NCI-H1436 (cell line): ENCODE results near the gene NCAM2.

Source experiments
- DNase-seq: peaks from one replicate; lab custom pipeline; 2025; lab: John Stamatoyannopoulos, UW

Gene NCAM2

DNA sequence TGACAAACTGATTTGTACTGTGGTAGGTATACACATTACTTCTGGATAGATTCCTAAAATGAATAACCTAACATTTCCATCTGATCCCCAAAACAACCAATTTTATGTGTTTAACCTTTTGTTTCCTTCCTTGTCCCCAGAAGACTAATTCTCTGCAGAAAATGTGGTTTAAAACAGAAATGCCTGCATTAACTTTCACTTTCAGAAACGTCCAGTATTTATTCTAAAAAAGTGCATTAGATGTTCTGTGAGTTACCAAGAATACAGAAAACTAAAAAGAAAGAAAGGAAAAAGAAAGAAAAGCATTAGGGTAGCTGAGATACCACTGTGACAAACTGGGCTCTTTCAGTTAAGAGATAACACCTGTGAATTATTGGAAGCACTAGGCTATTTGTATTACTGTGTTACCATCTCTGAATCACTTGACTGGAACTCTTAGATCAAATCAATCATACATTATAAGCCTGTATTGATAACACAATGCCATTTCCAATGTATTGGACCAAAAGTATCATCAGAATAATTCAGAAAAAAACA, 177.7 kb downstream of the NCAM2 start:
- no peak for DNase-seq

DNA sequence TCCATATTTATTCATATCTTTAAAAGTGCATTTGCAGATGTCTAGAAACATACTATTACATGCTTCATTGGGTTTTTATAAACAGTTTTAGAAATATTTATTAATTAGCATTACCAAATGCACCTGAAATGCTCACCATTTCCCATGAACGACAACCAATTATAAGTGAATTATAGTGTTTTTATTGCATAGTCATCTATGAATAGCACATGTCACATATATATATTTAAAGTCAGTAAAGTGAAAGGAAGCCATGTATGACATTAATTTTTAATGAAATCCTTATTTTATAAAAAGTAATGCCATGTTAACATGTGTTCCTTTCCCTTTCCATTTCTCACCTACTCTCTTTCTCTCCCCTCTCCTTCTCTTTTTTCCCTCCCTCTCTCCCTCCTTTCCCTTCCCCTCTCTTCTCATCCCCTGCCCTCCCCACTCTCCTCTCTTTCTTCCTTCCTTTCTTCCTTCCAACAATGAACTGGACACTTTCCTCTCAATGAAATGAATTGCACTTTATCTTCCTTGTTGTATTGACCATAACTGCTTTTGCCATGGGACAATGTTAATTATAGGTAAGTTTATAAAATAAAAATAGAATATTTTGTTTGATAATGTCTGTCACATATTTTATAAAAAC, 179.3 kb downstream of the NCAM2 start:
- no peak for DNase-seq

DNA sequence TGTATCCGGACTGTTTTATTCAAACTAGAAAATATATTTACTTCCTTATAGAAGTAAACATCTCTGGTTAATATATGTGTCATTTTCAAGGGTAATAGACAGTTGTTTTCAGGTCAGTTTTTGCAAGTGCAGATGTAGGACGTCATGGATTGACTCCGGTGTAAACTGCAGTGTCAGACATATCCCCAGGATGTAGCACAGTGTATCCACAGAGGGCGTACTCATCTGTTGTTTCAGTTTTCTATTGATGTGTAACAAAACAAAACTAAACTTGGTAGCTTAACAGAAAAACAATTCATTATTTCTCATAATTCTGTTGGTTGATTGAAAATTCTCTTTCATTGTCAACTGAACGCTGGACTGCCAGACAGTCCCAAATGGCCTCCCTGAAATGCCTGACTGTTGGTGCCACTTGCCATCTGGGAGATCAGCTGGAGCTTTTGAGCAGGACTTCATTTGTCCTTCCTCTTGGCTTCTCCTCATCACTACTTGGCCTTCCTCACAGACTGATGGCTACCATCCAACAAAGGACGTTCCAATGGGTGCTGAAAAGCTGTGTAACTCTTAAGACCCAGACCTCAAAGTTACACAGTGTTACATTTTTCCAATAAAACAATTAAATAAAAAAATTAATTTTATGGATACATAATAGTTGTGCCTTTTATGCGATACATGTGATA, 181.6 kb downstream of the NCAM2 start:
- no peak for DNase-seq

DNA sequence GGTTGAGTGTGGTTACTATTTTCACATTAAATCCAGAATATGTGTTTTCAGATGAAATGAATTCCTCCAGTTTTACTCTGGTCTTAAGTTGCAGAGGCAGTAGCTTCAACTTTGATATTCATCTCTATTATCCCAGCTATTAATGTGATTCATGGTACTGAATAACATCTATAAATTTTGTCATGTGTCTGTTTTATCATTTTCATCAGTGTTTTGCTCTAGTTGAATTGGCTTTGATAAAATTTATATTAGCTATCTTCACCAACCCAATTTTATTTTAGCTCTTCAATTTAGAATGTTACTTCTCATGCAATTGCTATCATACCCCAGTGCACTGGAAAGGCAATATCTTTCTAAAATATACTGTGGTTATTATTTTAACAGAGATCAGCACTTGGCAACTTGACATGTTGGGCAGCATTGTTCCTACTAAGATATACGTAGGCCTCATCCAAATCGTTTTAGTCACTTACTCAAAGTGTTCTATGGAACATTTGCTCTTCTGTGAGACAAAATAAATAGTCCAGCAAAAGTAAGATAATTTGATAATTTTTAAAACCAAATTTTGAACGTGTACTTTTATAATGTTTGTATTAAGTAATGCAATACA, 184.3 kb downstream of the NCAM2 start:
- no peak for DNase-seq

DNA sequence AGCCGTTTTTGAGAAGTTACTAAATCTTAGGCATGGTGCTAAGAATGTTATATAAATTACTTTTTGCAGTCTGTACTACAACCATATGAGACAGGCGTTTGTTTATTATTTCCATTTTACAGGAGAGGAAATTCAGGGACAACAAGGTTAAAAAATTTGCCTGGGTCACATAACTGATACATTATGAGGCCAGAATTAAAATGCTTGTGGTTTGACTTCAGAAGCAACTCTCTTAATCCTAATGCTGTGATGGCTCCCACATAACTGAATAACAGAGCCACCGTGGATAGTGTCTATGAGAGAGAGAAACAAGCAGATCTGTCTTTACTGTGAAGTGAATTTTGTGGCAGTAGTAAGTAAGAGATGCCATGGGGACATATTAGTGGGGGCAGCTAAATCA, 184.9 kb downstream of the NCAM2 start:
- DNase-seq = no peak

DNA sequence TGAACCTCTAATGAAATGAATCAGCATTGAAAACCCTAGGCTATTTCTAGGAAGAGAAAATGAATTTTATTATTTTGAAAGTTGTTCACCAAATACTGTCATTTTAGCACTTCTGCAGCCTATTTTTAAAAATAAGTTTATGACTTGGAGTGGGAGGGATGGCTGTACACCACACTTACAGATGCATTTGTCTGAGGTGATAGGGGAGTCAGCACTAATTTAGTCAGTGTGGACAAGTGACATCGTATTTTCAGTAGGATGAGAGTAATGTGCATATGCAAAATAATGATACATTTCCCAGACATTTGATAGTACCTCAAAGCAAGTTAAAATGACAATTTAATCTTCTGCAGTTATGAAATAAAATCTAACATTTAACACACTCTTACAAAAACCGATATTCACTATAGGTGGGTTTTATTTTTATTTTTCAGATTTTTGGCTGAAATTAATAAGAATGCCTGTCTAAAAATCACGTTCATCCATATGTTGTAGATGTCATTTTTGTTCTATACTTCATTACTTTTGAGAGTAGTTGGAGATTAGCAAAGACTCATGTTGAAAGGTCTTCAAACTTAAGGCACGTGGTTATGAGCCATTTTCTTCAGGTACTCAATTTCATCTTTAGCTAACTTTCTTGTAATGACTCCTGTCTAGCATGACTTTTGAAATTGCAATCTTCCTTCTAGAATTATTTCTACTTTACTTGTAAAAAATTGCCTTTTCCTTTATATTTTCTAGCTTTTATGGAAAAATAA, 186.7 kb downstream of the NCAM2 start:
- no peak for DNase-seq

DNA sequence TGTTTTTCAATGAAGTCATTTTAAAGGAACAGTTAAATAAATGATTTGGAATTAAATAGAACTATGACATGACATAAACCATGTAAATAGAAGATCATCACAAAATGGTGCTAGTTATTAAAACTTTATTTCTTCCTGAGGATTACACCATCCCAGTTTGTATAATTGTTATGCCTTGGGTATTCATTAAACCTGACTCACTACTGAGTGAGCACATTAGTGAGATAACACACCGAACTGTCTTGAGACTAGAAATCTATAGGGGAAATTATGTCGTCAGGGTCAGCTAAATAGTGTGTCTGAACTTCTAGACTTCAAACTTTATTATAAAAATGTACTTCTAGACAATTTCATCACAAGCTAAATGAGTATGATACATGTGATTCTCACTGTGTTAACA, 189.4 kb downstream of the NCAM2 start:
- no peak for DNase-seq

DNA sequence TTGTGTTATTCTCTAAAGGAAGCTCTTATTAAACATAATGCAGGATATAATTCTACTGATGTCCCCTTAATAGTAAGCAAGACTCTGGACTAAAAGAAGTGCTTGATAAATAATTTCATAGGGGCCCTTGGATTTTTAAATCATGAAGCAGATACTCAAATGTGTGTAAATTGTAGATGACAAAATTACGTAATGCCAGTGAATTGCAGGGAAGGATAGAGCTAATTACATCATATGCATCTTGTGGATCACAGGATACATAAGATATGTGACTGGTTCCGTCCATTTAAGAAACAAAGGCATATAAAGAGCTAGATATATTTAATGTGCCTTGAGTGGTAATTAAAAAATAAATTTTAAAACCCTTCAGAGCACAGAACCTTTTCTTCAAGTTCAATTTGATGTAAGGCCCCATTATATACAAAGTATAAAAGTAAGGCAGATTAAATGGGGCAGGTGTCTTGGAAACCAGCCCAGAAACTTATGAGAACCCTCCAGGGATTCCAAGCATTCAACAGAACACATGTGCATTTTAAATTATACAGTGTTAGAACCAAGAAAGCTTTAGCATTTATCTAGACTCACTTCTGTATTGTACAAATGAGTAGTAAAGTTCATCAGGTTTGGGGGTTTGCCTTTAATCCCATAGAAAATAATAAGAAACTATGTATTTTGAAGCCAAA, 190.4 kb downstream of the NCAM2 start:
- peak; percentile 9 for DNase-seq

DNA sequence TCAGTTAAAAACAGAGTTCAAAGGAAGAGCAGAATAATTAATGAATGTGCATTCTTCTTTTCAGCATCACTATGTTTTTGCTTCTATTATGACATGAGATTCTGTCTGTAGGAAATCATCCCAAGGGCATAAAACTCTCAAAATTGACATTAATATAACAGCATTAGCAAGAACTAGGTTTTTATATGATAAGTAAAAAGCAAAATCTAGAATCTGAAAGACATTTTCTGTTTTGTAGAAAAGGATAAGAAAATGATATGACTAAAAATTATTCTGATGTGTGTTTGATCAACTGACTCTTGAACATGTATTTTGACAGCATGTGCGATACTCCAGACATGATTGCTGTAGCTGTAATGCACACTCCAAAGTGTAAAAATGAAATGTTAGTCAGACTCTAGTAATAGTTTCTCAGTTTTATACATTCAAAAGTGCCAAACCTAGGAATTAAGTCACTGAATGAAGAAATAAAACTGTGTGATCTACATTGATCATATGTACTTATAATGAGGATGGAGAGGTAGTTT, 197.3 kb downstream of the NCAM2 start:
- no peak for DNase-seq

DNA sequence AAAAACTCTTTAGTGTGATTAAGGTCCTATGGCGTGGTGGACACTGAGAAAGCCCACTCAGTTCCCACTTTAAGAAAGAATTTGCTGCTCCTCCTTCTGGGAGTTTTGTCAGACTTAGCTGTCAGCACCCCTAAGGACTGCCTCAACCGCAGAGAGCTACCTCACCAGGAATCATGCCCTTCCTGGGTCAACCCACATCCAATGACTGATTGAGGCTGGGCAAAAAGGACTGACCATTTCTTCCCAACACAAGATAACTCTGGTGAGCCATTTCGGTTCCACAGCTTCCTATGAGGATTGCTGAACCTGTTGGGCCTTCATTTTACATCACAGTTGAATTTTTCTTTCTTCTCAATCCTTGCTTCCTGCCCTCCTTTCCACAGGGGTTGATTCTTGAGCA, 197.9 kb downstream of the NCAM2 start:
- DNase-seq = no peak

DNA sequence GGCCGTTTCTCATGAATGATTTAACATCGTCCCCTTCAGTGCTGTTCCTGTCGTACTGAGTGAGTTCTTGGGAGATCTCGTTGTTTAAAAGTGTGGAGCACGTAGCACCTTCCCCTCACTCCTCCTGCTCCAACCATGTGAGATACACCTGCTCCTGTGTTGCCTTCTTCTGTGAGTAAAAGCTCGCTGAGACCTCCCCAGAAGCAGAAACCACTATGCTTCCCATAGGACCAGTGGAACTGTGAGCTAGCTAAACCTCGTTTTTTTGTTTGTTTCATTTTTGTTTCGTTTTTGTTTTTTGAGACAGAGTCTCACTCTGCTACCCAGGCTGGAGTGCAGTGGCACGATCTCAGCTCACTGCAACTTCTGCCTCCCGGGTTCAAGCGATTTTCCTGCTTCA, 198.6 kb downstream of the NCAM2 start:
- no peak for DNase-seq

DNA sequence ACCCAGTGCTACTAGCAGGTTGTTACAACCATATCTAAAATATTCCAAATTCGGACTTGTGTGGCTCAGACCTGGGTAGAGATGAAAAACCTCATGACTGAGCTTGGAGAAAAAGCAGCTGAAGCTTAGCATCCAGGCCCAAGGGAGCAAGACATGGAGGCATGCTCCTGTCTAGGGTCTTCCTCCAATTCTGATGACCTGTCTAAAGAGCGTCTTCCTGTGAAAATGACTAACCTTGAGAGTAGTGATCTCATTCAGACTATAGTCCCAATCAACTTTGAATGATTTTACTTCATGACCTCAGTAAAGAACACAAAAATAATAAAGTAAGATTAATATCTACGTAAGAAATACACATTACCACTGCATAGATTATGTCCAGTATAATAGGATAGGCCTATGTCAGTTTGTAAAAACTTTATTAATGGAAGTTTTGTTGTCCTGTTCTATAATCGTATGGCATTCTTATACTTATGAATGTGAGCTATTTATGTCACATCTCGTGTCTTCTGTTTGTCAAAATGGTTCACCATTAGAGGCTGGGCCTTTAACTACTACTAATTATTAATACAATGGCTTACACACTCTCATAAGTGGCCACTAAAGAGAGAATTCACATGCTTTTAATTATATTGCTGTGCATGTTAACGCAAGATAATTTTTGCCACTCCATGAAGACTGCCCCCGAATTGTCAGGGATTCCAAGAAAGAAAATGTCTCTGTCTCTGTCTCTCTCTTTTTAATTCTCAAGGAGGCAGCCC, 201.3 kb downstream of the NCAM2 start:
- no peak for DNase-seq

DNA sequence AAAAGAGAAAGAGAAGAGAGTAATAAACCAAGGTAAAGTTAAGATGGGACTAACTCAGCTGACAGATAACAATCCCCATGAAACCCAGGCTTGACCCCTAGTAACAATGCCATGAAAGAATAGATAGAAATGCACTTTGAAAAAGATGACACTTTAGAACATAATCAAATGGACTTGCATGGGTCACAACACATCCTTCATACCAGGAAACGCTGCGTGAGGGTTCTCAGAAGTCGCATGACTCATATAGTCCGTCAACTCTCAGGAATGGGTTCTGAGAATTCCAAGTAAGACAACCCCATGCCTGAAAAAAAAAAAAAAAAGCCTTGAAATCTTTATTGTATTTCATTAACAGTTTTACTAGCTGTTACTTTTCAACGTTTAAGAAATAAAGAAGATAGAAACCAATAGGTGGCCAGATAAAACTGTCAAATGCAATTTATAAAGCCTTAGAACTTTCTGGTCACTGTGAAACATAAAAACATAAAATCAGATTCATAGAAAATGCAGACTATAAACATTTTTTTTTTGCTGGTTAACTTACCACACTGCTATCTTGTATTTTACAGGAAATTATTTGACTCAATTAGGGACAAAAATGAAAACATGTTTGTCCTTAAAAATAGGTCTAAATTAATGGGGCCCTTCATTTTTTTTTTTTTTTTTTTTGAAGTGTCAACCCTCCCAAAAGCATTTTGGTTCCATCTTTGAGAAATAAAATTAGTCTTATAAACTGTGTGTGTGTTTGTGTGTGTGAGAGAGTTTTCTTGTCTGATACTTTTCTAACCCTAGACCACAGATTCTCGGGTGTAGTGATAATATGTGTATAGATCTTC, 202.1 kb downstream of the NCAM2 start:
- DNase-seq = no peak

DNA sequence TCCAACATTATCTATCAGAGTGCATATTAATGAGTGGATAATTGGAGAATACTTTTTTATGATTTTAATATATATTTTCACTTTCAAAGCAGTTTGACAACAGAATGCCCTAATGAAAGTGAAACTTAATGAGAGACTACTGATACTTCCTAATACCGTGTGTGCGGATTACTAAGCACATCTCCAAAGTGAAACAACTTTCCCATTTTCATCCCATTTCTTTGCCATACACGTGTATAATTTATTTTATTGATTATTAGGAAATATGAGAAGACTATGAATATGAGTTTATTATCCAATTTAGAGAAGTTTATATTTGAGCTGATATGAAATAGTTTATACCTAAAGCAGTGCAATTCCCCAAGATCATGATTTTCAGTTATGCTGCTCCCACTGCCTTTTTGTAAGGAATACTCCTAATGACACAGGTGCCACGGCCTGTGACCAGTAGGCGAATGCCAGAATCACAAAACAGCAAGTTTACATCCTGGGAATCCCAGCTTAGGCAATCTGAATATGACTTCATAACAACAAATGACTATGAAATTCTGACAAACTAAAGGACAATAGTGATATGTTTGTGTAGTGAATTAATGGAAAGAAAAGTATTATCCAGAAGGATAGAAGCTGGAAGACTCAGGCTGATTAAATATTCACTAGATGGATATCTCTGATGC, 202.9 kb downstream of the NCAM2 start:
- no peak for DNase-seq

DNA sequence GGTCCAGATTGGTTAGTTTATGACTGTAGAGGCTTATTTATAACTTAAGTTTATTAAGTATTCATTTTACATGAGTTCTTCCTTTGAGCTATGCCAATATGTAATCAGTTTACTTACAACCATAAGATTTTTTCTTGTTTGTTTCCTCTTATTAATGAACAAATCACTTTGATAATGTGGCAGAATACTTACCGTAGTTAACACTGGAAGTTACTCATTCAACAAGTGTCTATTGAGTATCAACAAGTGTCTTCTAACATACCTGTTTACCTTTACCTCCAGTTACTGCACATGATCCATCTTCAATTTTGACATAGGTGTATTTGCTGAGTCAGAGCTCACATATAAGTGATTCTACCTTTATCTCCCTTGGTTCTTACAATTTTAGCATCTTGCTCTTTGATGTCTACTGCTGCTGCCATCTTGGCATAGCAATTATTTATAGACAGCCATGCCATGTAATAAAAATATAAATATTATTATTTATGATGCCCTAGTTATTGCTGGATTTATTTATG, 205.7 kb downstream of the NCAM2 start:
- no peak for DNase-seq

DNA sequence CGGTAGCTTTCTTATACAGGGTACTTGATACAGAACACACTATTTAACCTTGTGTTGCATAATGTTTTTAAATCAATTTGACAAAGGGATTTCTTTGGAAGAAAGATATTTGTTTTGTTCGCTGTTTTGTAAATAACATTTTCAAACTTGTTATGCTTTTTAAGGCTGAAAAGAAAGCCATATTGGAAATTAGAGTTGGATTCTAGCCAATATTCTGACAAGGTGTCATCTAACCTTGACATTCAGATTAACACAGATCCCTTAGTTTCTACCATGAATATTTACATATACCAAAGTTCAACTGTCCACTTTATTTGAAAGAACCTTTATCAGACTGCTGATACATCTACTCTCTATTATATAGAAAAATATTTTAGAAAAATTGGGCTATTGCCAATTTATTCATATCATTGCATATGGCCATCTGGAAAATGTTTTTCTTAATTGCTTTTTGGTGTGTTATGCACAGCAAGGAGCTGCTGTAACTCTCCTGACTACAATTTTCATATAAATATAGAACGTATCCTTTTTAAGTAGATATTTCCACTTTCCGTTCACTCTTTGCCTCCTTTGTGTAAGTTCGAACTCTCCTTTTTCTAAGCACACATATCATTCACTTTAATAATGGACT, 206.3 kb downstream of the NCAM2 start:
- DNase-seq = no peak

DNA sequence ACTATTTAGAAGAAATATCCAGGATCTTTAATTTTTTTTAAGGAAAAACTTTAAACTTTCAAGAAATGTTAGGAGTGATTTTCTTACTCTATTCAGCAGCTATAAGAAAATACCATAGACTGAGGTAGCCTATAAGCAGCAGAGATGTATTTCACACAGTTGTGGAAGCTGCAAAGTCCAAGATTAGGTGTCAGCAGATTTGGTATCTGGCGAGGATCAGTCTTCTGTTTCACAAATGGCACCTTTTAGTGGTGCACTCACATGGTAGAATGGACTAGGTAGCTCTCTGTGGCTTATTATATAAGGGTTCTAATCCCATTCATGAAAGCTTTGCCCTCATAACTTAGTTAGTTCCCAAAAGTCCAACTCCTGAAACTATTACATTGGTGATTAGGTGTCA, 207.4 kb downstream of the NCAM2 start:
- DNase-seq = no peak

DNA sequence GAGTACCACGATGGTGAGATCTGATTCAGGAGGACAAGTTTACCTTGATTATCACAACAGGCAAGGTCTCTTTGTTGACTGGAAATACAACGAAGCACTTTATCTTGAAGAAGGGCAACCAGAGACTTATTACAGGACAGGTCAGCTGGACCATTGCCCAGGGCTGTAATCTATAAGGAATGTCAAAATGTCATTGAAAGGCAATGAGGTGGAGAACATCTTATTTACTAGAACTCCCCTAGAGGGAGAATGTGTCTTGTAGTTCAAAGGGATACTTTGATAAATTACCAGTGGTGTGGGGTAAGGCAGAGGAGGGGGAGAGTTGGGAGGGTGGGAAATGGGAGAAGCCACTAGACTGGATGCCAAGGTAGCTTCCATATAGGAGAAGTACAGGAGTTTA, 212.3 kb downstream of the NCAM2 start:
- no peak for DNase-seq

DNA sequence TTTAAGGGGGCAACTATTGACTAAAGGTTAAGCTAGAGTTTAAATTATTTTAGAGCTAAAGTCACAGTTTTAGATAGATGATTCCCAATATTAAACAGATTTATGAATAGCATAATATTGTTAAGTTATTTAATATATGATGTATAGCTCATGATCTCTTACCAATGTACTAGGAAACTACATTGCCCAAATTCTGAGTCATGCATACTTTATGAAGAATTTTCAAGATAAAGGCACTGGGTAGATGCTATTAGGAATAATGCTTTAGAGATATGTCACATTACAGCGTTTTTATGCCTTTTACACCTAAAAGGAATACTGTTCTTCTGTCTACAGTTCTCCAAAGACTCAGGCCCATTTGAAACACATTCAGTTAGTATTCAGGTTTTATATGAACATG, 215.1 kb downstream of the NCAM2 start:
- no peak for DNase-seq
